KMS-11 (cell line): ENCODE results near the gene RHBDF1.

Source experiments
- H2AFZ ChIP-seq: fragments of 200-600 bp; sonication (generic); 2 replicates; pipeline ENCODE4 v1.6.1; 2016; ENCODE audit warnings: antibody characterized with exemption, mixed run types, low read depth
- H3K27ac ChIP-seq: fragments of 200-600 bp; sonication (generic); 2 replicates; pipeline ENCODE4 v1.6.1; 2016; ENCODE audit warnings: mild to moderate bottlenecking, mixed run types
- H3K27me3 ChIP-seq: fragments of 200-600 bp; sonication (generic); 2 replicates; pipeline ENCODE4 v1.6.1; 2017; ENCODE audit warnings: mild to moderate bottlenecking, low read depth, mixed run types, moderate library complexity; ENCODE audit not compliant: insufficient read depth
- H3K36me3 ChIP-seq: fragments of 200-600 bp; sonication (generic); 2 replicates; pipeline ENCODE4 v1.6.1; 2017; ENCODE audit warnings: mild to moderate bottlenecking, mixed run types; ENCODE audit not compliant: insufficient read depth
- H3K4me1 ChIP-seq: fragments of 200-600 bp; sonication (generic); 2 replicates; pipeline ENCODE4 v1.6.1; 2016; ENCODE audit warnings: mild to moderate bottlenecking, low read depth, mixed run types; ENCODE audit not compliant: poor library complexity, severe bottlenecking
- H3K4me2 ChIP-seq: fragments of 200-600 bp; sonication (generic); 2 replicates; pipeline ENCODE4 v1.7.0; 2016; ENCODE audit warnings: mild to moderate bottlenecking, mixed run types
- H3K4me3 ChIP-seq: fragments of 200-600 bp; sonication (generic); IDR thresholded peaks from 2 replicates; pipeline ENCODE4 v1.6.1; 2017; ENCODE audit warnings: low read depth, low read length, mixed read lengths; ENCODE audit not compliant: insufficient read depth
- H3K79me2 ChIP-seq: fragments of 200-600 bp; sonication (generic); 2 replicates; pipeline ENCODE4 v1.6.1; 2016; ENCODE audit warnings: low read depth, mixed run types; ENCODE audit not compliant: insufficient read depth
- H3K9ac ChIP-seq: fragments of 200-600 bp; sonication (generic); 2 replicates; pipeline ENCODE4 v1.6.1; 2016; ENCODE audit warnings: mild to moderate bottlenecking, mixed run types
- H4K20me1 ChIP-seq: fragments of 200-600 bp; sonication (generic); 2 replicates; pipeline ENCODE4 v1.6.1; 2016; ENCODE audit warnings: mild to moderate bottlenecking, mixed run types; ENCODE audit not compliant: insufficient read depth
- TF ChIP-seq, protein P1 (sequence below): fragments of 200-600 bp; sonication (generic); conservative IDR thresholded peaks from 2 replicates; pipeline ENCODE4 v1.6.1; 2017; ENCODE audit warnings: low read depth, mild to moderate bottlenecking, antibody characterized with exemption, low read length, moderate library complexity, mixed read lengths

The RHBDF1 gene

GRCh38 chr16:59440-60059, 12.9 kb downstream of the RHBDF1 start:
- Histone ChIP-seq H4K20me1 (no peaks in the 10 kb centered on the region), H3K27ac (no peak overlapping the region), H3K4me1 (no peaks in the 10 kb centered on the region), H2AFZ (no peak overlapping the region), H3K4me2 (no peak overlapping the region), H3K79me2 (peaks cover 8% of the 10 kb centered on the region; the same call in 1 of the 2 replicates), H3K9ac (no peak overlapping the region), H3K4me3 (no peak overlapping the region), H3K27me3 (no peaks in the 10 kb centered on the region), H3K36me3 (no peaks in the 10 kb centered on the region; the same call in 1 of the 2 replicates)
- TF ChIP-seq, protein P1, sequence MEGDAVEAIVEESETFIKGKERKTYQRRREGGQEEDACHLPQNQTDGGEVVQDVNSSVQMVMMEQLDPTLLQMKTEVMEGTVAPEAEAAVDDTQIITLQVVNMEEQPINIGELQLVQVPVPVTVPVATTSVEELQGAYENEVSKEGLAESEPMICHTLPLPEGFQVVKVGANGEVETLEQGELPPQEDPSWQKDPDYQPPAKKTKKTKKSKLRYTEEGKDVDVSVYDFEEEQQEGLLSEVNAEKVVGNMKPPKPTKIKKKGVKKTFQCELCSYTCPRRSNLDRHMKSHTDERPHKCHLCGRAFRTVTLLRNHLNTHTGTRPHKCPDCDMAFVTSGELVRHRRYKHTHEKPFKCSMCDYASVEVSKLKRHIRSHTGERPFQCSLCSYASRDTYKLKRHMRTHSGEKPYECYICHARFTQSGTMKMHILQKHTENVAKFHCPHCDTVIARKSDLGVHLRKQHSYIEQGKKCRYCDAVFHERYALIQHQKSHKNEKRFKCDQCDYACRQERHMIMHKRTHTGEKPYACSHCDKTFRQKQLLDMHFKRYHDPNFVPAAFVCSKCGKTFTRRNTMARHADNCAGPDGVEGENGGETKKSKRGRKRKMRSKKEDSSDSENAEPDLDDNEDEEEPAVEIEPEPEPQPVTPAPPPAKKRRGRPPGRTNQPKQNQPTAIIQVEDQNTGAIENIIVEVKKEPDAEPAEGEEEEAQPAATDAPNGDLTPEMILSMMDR: no peak

DNA sequence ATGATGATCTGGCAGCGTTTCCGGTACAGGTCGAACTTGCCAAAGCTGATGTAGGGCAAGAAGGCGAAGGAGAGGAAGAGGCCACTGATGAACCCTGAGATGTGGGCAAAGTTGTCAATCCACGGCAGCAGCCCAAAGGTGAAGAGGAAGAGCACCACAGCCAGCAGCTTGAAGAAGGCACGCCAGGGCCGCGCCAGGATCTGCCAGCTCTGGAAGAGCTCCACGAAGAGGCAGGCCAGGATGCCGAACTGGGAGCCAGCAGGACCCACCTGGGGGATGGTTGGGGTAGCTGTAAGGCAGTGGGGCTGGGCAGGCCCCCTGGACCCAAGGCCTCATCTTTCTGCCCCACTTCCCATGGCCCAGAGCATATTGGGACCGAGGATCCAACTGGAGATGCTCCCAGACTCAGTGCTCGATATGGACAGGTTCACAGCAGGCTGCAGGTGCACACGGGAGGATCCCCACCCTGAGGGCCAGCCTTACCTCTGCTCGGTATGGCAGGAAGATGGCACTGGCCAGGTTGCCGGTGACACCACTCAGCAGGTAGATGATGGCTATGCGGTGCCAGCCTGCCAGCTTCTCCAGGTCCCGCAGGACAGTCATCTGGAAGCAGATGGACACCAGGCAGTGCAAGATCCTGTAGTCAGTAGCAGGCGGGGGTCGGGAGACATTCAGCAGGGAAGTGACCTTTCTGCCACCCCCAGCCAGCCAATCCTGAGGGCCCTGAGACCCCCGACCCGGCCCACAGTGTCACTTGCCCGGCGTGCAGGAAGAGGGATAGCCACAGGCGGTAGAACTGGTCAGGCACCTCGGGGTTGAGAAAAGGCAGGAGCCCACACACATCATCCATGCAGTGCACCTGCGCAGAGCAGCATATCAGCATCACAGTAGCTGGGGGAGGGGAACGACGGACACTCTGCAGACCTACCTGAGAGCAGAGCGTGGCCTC, 13.7 kb downstream of the RHBDF1 start:
- Histone ChIP-seq H3K36me3 (no peaks in the 10 kb centered on the region; the same call in 1 of the 2 replicates), H3K4me3 (no peak overlapping the region), H3K27me3 (no peaks in the 10 kb centered on the region), H3K79me2 (peaks cover 15% of the 10 kb centered on the region; the same call in 1 of the 2 replicates), H3K27ac (no peak overlapping the region), H3K9ac (no peak overlapping the region), H3K4me2 (no peak overlapping the region), H3K4me1 (peaks cover 3% of the 10 kb centered on the region), H2AFZ (no peak overlapping the region), H4K20me1 (no peaks in the 10 kb centered on the region)
- TF ChIP-seq, protein P1: no peak

- Histone ChIP-seq H2AFZ (no peak overlapping the region), H3K9ac (no peak overlapping the region), H3K4me1 (peaks cover 3% of the 10 kb centered on the region), H3K27me3 (no peaks in the 10 kb centered on the region), H4K20me1 (no peaks in the 10 kb centered on the region), H3K4me2 (no peak overlapping the region), H3K36me3 (no peaks in the 10 kb centered on the region; the same call in 1 of the 2 replicates), H3K79me2 (peaks cover 18% of the 10 kb centered on the region; the same call in 1 of the 2 replicates), H3K27ac (no peak overlapping the region), H3K4me3 (no peak overlapping the region)
- TF ChIP-seq, protein P1: no peak
Measured at GRCh38 chr16:57711-58110, 14.7 kb downstream of the RHBDF1 start.

DNA sequence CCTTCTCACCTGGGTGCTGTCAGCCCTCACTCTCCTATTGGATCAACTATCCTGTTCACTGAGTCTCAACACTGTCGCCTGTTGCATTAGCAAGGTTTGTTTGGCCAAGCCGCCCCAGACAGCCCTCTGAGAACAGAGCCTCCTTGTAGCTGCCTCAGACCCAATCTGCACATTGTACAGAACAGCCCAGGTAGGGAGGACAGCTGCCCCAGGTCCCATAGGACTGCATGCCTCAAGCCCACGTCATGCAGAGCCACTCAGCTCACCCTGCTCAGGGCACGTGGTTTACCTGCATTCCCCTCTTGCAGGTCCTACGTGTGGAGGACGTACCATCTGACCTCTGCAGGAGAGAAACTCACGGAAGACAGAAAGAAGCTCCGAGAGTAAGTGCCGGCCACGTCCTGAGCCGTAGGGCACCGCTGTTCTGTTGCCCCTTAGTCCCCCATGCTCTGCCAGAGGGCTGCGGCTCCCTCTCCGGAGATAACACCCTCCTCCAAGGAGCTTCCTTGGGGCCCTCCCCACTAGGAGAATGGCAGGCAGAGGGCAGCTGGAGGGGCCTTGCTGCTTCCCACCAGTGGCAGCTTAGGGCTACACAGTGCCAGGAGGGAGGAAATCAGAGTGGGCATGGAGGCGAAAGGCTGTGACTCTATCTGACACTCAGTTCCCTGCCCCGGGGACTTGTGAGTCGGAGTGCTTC, 16.1 kb downstream of the RHBDF1 start:
- H3K9ac ChIP-seq: no peak overlapping the region
- TF ChIP-seq, protein P1: no peak
- no peaks in the 10 kb centered on the region for H4K20me1 ChIP-seq
- no peak overlapping the region for H3K4me2 ChIP-seq
- no peak overlapping the region for H3K27ac ChIP-seq
- H2AFZ ChIP-seq: no peak overlapping the region
- no peak overlapping the region for H3K4me3 ChIP-seq
- H3K4me1 ChIP-seq: peaks cover 12% of the 10 kb centered on the region
- peaks cover 31% of the 10 kb centered on the region for H3K79me2 ChIP-seq
- H3K27me3 ChIP-seq: no peaks in the 10 kb centered on the region
- H3K36me3 ChIP-seq: no peaks in the 10 kb centered on the region; the same call in 1 of the 2 replicates
